WTC11 (cell line): ENCODE data around the gene MEIKIN. TPM values are rescaled to one million over a fixed set of nuclear protein-coding genes. Genes with fewer than 3 reads are reported as not detected.

Experiments
- ATAC-seq: fragments of 200-7000 bp; cut with Tn5 transposase; 2 replicates; pipeline ENCODE4 v1.10.0; 2021; ENCODE audit warnings: mild to moderate bottlenecking, moderate library complexity
- CTCF ChIA-PET: fragments of 300-600 bp; sonication (Branson Sonifier 250); formaldehyde crosslinking; loops from one replicate; lab custom pipeline; 2021; ENCODE audit warnings: antibody characterized with exemption; lab: Charles Lee
- POLR2A ChIA-PET: fragments of 350-600 bp; sonication (Branson Sonifier 250); formaldehyde crosslinking; loops from one replicate; lab custom pipeline; 2021; ENCODE audit warnings: antibody characterized with exemption; lab: Charles Lee
- DNase-seq: peaks from one replicate; pipeline ENCODE4 v3.0.0; 2021; ENCODE audit warnings: low spot score
- H3K27ac Mint-ChIP-seq: 2 replicates; pipeline ENCODE4 v1.8.0; 2021; ENCODE audit warnings: mixed read lengths
- H3K27me3 Mint-ChIP-seq: 2 replicates; pipeline ENCODE4 v1.8.0; 2021; ENCODE audit warnings: low read depth, mild to moderate bottlenecking, moderate library complexity, mixed read lengths
- H3K36me3 Mint-ChIP-seq: 2 replicates; pipeline ENCODE4 v1.8.0; 2021; ENCODE audit warnings: mixed read lengths
- H3K4me1 Mint-ChIP-seq: 2 replicates; pipeline ENCODE4 v1.8.0; 2022; ENCODE audit warnings: mixed read lengths
- H3K4me3 Mint-ChIP-seq: 2 replicates; pipeline ENCODE4 v1.8.0; 2021; ENCODE audit warnings: mild to moderate bottlenecking, moderate library complexity, mixed read lengths
- H3K9me3 Mint-ChIP-seq: 2 replicates; pipeline ENCODE4 v1.8.0; 2021; ENCODE audit warnings: mixed read lengths
- ATF1 ChIP-seq: sonication (generic); formaldehyde crosslinking; IDR thresholded peaks from 2 replicates; pipeline ENCODE4 v1.8.1; 2023; ENCODE audit warnings: mild to moderate bottlenecking, moderate library complexity, missing genetic modification reagents
- ELF4 ChIP-seq: sonication (generic); formaldehyde crosslinking; IDR thresholded peaks from 2 replicates; pipeline ENCODE4 v1.8.1; 2022; ENCODE audit warnings: low read depth, mild to moderate bottlenecking, moderate library complexity, missing genetic modification reagents
- EMX1 ChIP-seq: fragments of 250-450 bp; sonication (Bioruptor Pico); IDR thresholded peaks from 2 replicates; pipeline ENCODE4 v1.8.0; 2021; ENCODE audit warnings: mild to moderate bottlenecking
- GRHL2 ChIP-seq: fragments of 250-450 bp; sonication (Bioruptor Pico); IDR thresholded peaks from 2 replicates; pipeline ENCODE4 v1.8.0; 2022; ENCODE audit warnings: mild to moderate bottlenecking, moderate library complexity; ENCODE audit not compliant: insufficient replicate concordance, severe bottlenecking
- JUN ChIP-seq: sonication (generic); formaldehyde crosslinking; IDR thresholded peaks from 2 replicates; pipeline ENCODE4 v1.8.0; 2023; ENCODE audit warnings: mild to moderate bottlenecking, missing genetic modification reagents
- MYBL2 ChIP-seq: sonication (generic); formaldehyde crosslinking; IDR thresholded peaks from 2 replicates; pipeline ENCODE4 v1.8.1; 2023; ENCODE audit warnings: mild to moderate bottlenecking, moderate library complexity, missing genetic modification reagents
- NFE2L1 ChIP-seq: sonication (generic); formaldehyde crosslinking; IDR thresholded peaks from 2 replicates; pipeline ENCODE4 v1.8.1; 2023; ENCODE audit warnings: missing genetic modification reagents
- NR1H2 ChIP-seq: sonication (generic); formaldehyde crosslinking; IDR thresholded peaks from 2 replicates; pipeline ENCODE4 v1.9.0; 2021; ENCODE audit warnings: mild to moderate bottlenecking, moderate library complexity, missing genetic modification reagents
- OVOL2 ChIP-seq: fragments of 250-450 bp; sonication (Bioruptor Pico); IDR thresholded peaks from 2 replicates; pipeline ENCODE4 v1.9.0; 2021; ENCODE audit warnings: mild to moderate bottlenecking, borderline replicate concordance
- RORB ChIP-seq: fragments of 250-450 bp; sonication (Bioruptor Pico); IDR thresholded peaks from 2 replicates; pipeline ENCODE4 v1.9.0; 2021; ENCODE audit warnings: mild to moderate bottlenecking
- SMAD3 ChIP-seq: sonication (generic); formaldehyde crosslinking; IDR thresholded peaks from 2 replicates; pipeline ENCODE4 v1.8.0; 2022; ENCODE audit warnings: missing genetic modification reagents, mild to moderate bottlenecking, borderline replicate concordance
- SMAD4 ChIP-seq: sonication (generic); formaldehyde crosslinking; IDR thresholded peaks from 2 replicates; pipeline ENCODE4 v1.8.0; 2022; ENCODE audit warnings: mild to moderate bottlenecking, missing genetic modification reagents
- TCF7 ChIP-seq: sonication (generic); formaldehyde crosslinking; IDR thresholded peaks from 2 replicates; pipeline ENCODE4 v1.8.0; 2022; ENCODE audit warnings: mild to moderate bottlenecking, low read depth, missing genetic modification reagents, moderate library complexity
- TEAD1 ChIP-seq: sonication (generic); formaldehyde crosslinking; IDR thresholded peaks from 2 replicates; pipeline ENCODE4 v1.8.0; 2022; ENCODE audit warnings: mild to moderate bottlenecking, missing genetic modification reagents
- ZBTB21 ChIP-seq: sonication (generic); formaldehyde crosslinking; IDR thresholded peaks from 2 replicates; pipeline ENCODE4 v1.8.1; 2023; ENCODE audit warnings: mild to moderate bottlenecking, missing genetic modification reagents, borderline replicate concordance
- ZNF232 ChIP-seq: sonication (generic); formaldehyde crosslinking; IDR thresholded peaks from 2 replicates; pipeline ENCODE4 v1.8.0; 2022; ENCODE audit warnings: mild to moderate bottlenecking, missing genetic modification reagents
- ZNF317 ChIP-seq: sonication (generic); formaldehyde crosslinking; IDR thresholded peaks from 2 replicates; pipeline ENCODE4 v1.8.1; 2023; ENCODE audit warnings: low read depth, mild to moderate bottlenecking, moderate library complexity, missing genetic modification reagents, borderline replicate concordance
- total RNA-seq: library from RNA; stranded (reverse); gene quantifications from 3 replicates; pipeline ENCODE4 v1.2.3, GENCODE V29; 2021
- TF ChIP-seq, protein P1 (sequence below): fragments of 250-450 bp; sonication (Bioruptor Pico); IDR thresholded peaks from 2 replicates; pipeline ENCODE4 v1.9.0; 2021; ENCODE audit warnings: moderate library complexity, mild to moderate bottlenecking, inconsistent platforms, borderline replicate concordance
- TF ChIP-seq, protein P2 (sequence below): sonication (generic); formaldehyde crosslinking; IDR thresholded peaks from 2 replicates; pipeline ENCODE4 v1.8.0; 2023; ENCODE audit warnings: mild to moderate bottlenecking, missing genetic modification reagents
- TF ChIP-seq, protein P3 (sequence below): sonication (generic); formaldehyde crosslinking; IDR thresholded peaks from 2 replicates; pipeline ENCODE4 v1.8.1; 2022; ENCODE audit warnings: missing genetic modification reagents, borderline replicate concordance
- TF ChIP-seq, protein P4 (sequence below): sonication (generic); formaldehyde crosslinking; IDR thresholded peaks from 2 replicates; pipeline ENCODE4 v1.8.1; 2022; ENCODE audit warnings: mild to moderate bottlenecking, missing genetic modification reagents, moderate library complexity, borderline replicate concordance
- TF ChIP-seq, protein P5 (sequence below): sonication (generic); formaldehyde crosslinking; IDR thresholded peaks from 2 replicates; pipeline ENCODE4 v1.8.0; 2022; ENCODE audit warnings: mild to moderate bottlenecking, missing genetic modification reagents

The MEIKIN gene
- total RNA-seq, 1 experiment from 2014 or later, result not detected

DNA sequence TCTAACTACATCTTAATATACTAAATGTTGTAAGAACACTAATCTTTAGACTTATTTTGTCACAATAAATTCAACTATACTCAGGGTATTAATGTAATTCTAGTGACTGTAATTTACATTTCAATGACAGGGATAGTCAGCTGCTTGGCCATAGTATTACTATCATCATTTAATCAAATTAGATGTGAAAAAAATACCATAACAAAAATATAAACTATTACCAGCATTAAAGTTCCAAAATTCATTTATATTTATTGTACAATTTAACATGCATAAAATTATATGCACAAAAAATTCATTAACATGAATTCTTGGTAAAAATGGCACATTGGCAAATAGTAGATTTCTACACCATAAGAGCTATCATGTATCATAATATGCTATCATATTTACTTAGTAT lies 177.6 kb downstream of the MEIKIN start (continued):
- TF ChIP-seq GRHL2 (CRISPR knock-in tag), result no peak
- TF ChIP-seq ZNF232 (CRISPR knock-in tag), result no peak
- TF ChIP-seq NFE2L1 (CRISPR knock-in tag), result no peak

DNA sequence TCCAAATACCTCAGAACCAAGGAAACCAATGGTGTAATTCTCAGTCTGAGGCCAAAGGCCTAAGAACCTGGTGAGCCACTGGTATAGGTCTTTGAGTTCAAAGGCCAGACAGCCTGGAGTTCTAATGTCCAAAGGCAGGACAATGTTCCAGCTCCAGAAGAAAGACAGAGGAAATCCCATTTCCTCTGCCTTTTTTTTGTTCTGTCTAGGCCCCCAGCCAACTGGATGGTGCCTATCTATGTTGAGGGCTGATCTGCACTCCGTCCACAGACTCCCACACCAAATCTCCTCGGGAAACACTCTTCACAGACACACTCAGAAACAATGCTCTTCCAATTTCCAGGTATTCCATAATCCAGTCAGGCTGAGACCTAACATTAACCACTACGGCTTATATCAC lies 178.8 kb downstream of the MEIKIN start:
- CTCF ChIA-PET, result no interaction called here
- TF ChIP-seq, protein P1, sequence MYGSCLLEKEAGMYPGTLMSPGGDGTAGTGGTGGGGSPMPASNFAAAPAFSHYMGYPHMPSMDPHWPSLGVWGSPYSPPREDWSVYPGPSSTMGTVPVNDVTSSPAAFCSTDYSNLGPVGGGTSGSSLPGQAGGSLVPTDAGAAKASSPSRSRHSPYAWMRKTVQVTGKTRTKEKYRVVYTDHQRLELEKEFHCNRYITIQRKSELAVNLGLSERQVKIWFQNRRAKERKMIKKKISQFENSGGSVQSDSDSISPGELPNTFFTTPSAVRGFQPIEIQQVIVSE (CRISPR knock-in tag), result no peak
- TF ChIP-seq TCF7, result no peak
- TF ChIP-seq, protein P2, sequence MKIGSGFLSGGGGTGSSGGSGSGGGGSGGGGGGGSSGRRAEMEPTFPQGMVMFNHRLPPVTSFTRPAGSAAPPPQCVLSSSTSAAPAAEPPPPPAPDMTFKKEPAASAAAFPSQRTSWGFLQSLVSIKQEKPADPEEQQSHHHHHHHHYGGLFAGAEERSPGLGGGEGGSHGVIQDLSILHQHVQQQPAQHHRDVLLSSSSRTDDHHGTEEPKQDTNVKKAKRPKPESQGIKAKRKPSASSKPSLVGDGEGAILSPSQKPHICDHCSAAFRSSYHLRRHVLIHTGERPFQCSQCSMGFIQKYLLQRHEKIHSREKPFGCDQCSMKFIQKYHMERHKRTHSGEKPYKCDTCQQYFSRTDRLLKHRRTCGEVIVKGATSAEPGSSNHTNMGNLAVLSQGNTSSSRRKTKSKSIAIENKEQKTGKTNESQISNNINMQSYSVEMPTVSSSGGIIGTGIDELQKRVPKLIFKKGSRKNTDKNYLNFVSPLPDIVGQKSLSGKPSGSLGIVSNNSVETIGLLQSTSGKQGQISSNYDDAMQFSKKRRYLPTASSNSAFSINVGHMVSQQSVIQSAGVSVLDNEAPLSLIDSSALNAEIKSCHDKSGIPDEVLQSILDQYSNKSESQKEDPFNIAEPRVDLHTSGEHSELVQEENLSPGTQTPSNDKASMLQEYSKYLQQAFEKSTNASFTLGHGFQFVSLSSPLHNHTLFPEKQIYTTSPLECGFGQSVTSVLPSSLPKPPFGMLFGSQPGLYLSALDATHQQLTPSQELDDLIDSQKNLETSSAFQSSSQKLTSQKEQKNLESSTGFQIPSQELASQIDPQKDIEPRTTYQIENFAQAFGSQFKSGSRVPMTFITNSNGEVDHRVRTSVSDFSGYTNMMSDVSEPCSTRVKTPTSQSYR (CRISPR knock-in tag), result no peak
- no peak for TF ChIP-seq MYBL2 (CRISPR knock-in tag)
- no peak for TF ChIP-seq TEAD1
- TF ChIP-seq OVOL2 (CRISPR knock-in tag), result no peak
- TF ChIP-seq ATF1 (CRISPR knock-in tag), result no peak
- TF ChIP-seq ZBTB21, result no peak
- TF ChIP-seq ZNF317 (CRISPR knock-in tag), result no peak
- TF ChIP-seq SMAD3 (CRISPR knock-in tag), result no peak
- no peak for TF ChIP-seq SMAD4 (CRISPR knock-in tag)
- no peak for TF ChIP-seq NR1H2 (CRISPR knock-in tag)
- TF ChIP-seq JUN, result no peak
- no peak for TF ChIP-seq RORB (CRISPR knock-in tag)
- TF ChIP-seq, protein P3, sequence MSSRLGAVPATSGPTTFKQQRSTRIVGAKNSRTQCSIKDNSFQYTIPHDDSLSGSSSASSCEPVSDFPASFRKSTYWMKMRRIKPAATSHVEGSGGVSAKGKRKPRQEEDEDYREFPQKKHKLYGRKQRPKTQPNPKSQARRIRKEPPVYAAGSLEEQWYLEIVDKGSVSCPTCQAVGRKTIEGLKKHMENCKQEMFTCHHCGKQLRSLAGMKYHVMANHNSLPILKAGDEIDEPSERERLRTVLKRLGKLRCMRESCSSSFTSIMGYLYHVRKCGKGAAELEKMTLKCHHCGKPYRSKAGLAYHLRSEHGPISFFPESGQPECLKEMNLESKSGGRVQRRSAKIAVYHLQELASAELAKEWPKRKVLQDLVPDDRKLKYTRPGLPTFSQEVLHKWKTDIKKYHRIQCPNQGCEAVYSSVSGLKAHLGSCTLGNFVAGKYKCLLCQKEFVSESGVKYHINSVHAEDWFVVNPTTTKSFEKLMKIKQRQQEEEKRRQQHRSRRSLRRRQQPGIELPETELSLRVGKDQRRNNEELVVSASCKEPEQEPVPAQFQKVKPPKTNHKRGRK (CRISPR knock-in tag), result no peak
- TF ChIP-seq ELF4 (CRISPR knock-in tag), result no peak
- TF ChIP-seq, protein P4, sequence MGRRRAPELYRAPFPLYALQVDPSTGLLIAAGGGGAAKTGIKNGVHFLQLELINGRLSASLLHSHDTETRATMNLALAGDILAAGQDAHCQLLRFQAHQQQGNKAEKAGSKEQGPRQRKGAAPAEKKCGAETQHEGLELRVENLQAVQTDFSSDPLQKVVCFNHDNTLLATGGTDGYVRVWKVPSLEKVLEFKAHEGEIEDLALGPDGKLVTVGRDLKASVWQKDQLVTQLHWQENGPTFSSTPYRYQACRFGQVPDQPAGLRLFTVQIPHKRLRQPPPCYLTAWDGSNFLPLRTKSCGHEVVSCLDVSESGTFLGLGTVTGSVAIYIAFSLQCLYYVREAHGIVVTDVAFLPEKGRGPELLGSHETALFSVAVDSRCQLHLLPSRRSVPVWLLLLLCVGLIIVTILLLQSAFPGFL (CRISPR knock-in tag), result no peak
- TF ChIP-seq EMX1 (CRISPR knock-in tag), result no peak
- TF ChIP-seq, protein P5, sequence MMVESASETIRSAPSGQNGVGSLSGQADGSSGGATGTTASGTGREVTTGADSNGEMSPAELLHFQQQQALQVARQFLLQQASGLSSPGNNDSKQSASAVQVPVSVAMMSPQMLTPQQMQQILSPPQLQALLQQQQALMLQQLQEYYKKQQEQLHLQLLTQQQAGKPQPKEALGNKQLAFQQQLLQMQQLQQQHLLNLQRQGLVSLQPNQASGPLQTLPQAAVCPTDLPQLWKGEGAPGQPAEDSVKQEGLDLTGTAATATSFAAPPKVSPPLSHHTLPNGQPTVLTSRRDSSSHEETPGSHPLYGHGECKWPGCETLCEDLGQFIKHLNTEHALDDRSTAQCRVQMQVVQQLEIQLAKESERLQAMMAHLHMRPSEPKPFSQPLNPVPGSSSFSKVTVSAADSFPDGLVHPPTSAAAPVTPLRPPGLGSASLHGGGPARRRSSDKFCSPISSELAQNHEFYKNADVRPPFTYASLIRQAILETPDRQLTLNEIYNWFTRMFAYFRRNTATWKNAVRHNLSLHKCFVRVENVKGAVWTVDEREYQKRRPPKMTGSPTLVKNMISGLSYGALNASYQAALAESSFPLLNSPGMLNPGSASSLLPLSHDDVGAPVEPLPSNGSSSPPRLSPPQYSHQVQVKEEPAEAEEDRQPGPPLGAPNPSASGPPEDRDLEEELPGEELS, result no peak
- ATAC-seq (no peak), DNase-seq (no peak)
- Mint-ChIP-seq H3K4me3 (no peak overlapping the region), H3K27ac (no peak overlapping the region), H3K36me3 (peaks cover 13% of the 10 kb centered on the region), H3K4me1 (peaks cover 5% of the 10 kb centered on the region), H3K9me3 (peaks cover 19% of the 10 kb centered on the region), H3K27me3 (no peaks in the 10 kb centered on the region)
- POLR2A ChIA-PET, result no interaction called here
